SK-N-SH (cell line): ENCODE results near the gene CPM.

Experiments
- CHD2 ChIP-seq: fragments of 150-350 bp; IDR thresholded peaks from 2 replicates; pipeline ENCODE4 v1.6.1; 2018; ENCODE audit warnings: low read length; ENCODE audit not compliant: partially characterized antibody
- CTCF ChIP-seq: fragments of 200-600 bp; sonication (generic); IDR thresholded peaks from 2 replicates; pipeline ENCODE4 v1.6.1; 2017; ENCODE audit warnings: antibody characterized with exemption, mild to moderate bottlenecking, moderate library complexity
- EP300 ChIP-seq, 2 experiments: IDR thresholded peaks; 2 replicates each; pipeline versions ENCODE4 v1.4.0 to v1.6.1; 2012; ENCODE audit warnings: borderline replicate concordance in 1 of 2, low read depth in 1 of 2, low read length in 1 of 2
- GABPA ChIP-seq: IDR thresholded peaks from 2 replicates; pipeline ENCODE4 v1.4.0; 2012; ENCODE audit warnings: low read depth, mild to moderate bottlenecking
- POLR2AphosphoS5 ChIP-seq: IDR thresholded peaks from 2 replicates; pipeline ENCODE4 v1.6.1; 2012; ENCODE audit warnings: low read depth, low read length
- TAF1 ChIP-seq: IDR thresholded peaks from 2 replicates; pipeline ENCODE4 v1.6.1; 2012; ENCODE audit warnings: low read depth, mild to moderate bottlenecking, low read length, moderate library complexity, borderline replicate concordance
- YY1 ChIP-seq: IDR thresholded peaks from 2 replicates; pipeline ENCODE4 v1.4.0; 2012; ENCODE audit warnings: low read depth, mild to moderate bottlenecking

- TF ChIP-seq POLR2AphosphoS5: no peak
- no peak for TF ChIP-seq CHD2
- TF ChIP-seq CTCF: no peak
- no peak for TF ChIP-seq TAF1
- TF ChIP-seq YY1: no peak
- TF ChIP-seq EP300 (IDR thresholded peaks at IDR 0.05; ENCODE audit: borderline replicate concordance in 1 of 2, low read depth in 1 of 2, low read length in 1 of 2): no peak
- no peak for TF ChIP-seq GABPA
Measured at GRCh38 chr12:68885381-68885780, 47.6 kb downstream of the CPM start.
